ENCODE data around the gene CDADC1. TPM values are rescaled to one million over a fixed set of nuclear protein-coding genes. Genes with fewer than 3 reads are reported as not detected.
A peak's percentile ranks its signal among the peaks of the same experiment; 100 is the strongest.

Gene CDADC1
- total and polyA plus RNA-seq, 4 donors, result 3.0 to 6.1 (median 4.5) TPM

GRCh38 chr13:49326222-49326917, 78.6 kb downstream of the CDADC1 start:
- Histone ChIP-seq H3K27ac (ENCODE audit: low read depth in 1 of 2, low read length in 2 of 2) (peak overlapping the region; percentile 72), H3K4me1 (ENCODE audit: control insufficient read depth in 4 of 4, insufficient read depth in 4 of 4, low read length in 3 of 4) (peaks cover 0 to 19% (median 15%) of the 10 kb centered on the region in 4 donors), H3K9ac (ENCODE audit: low read depth in 1 of 2, low read length in 2 of 2) (peak overlapping the region in 1 of 2 donors; percentile 20), H3K9me3 (ENCODE audit: control insufficient read depth in 4 of 4, low read length in 3 of 4) (no peaks in the 10 kb centered on the region), H3K4me3 (ENCODE audit: low read depth in 1 of 3, low read length in 3 of 3) (peak overlapping the region in 2 of 3 donors; percentile 26 to 34), H3K27me3 (ENCODE audit: control insufficient read depth in 4 of 4, insufficient read depth in 4 of 4, low read length in 3 of 4) (no peaks in the 10 kb centered on the region), H3K36me3 (ENCODE audit: control insufficient read depth in 4 of 4, insufficient read depth in 3 of 4, low read depth in 1 of 4, low read length in 3 of 4) (no peaks in the 10 kb centered on the region)
- WGBS, result 37% methylated on average over 7 of the region's 7 CpGs
- DNase-seq (ENCODE audit: low spot score), result no peak
- no peak for TF ChIP-seq GABPA (IDR thresholded peaks at IDR 0.05 in 1 of 2, conservative IDR thresholded peaks at IDR 0.05 in 1 of 2)
- peak; percentile 28 for TF ChIP-seq NR2F2 (IDR thresholded peaks at IDR 0.05)
- no peak for TF ChIP-seq REST (IDR thresholded peaks at IDR 0.05)
- TF ChIP-seq MAX (IDR thresholded peaks at IDR 0.05), result peak; percentile 44
- TF ChIP-seq RXRA (IDR thresholded peaks at IDR 0.05), result peak; percentile 33 to 42
- no peak for TF ChIP-seq RAD21 (IDR thresholded peaks at IDR 0.05)
- no peak for TF ChIP-seq TAF1 (conservative IDR thresholded peaks at IDR 0.05)
- no peak for TF ChIP-seq ZBTB33 (IDR thresholded peaks at IDR 0.05)
- TF ChIP-seq YY1 (IDR thresholded peaks at IDR 0.05), result peak; percentile 78
- peak; percentile 16 for TF ChIP-seq HNF4G (IDR thresholded peaks at IDR 0.05)
- no peak for TF ChIP-seq FOXA1 (IDR thresholded peaks at IDR 0.05)
- no peak for TF ChIP-seq JUND (IDR thresholded peaks at IDR 0.05)
- peak; percentile 54 for TF ChIP-seq SP1 (IDR thresholded peaks at IDR 0.05)
- TF ChIP-seq ATF3 (IDR thresholded peaks at IDR 0.05), result no peak
- peak; percentile 36 to 58 for TF ChIP-seq HNF4A (conservative IDR thresholded peaks at IDR 0.05)
- TF ChIP-seq CTCF (IDR thresholded peaks at IDR 0.05; ENCODE audit: low read depth, low read length, missing input control), result no peak
- peak; percentile 37 for TF ChIP-seq FOXA2 (IDR thresholded peaks at IDR 0.05)
- TF ChIP-seq EGR1 (IDR thresholded peaks at IDR 0.05; ENCODE audit: low read depth in 2 of 2), result no peak
